NT2/D1 (cell line): ENCODE measurements around the gene HCFC1R1.

Experiments used
- SUZ12 ChIP-seq: IDR thresholded peaks from 2 replicates; pipeline ENCODE4 v1.6.1; 2011; ENCODE audit not compliant: insufficient read length, insufficient read depth; ENCODE audit errors: extremely low read depth
- YY1 ChIP-seq: IDR thresholded peaks from 2 replicates; pipeline ENCODE4 v1.6.1; 2011; ENCODE audit not compliant: insufficient read length, insufficient read depth
- ZNF274 ChIP-seq: IDR thresholded peaks from 2 replicates; pipeline ENCODE4 v1.6.1; 2011; ENCODE audit warnings: mild to moderate bottlenecking, low read depth, low read length

DNA sequence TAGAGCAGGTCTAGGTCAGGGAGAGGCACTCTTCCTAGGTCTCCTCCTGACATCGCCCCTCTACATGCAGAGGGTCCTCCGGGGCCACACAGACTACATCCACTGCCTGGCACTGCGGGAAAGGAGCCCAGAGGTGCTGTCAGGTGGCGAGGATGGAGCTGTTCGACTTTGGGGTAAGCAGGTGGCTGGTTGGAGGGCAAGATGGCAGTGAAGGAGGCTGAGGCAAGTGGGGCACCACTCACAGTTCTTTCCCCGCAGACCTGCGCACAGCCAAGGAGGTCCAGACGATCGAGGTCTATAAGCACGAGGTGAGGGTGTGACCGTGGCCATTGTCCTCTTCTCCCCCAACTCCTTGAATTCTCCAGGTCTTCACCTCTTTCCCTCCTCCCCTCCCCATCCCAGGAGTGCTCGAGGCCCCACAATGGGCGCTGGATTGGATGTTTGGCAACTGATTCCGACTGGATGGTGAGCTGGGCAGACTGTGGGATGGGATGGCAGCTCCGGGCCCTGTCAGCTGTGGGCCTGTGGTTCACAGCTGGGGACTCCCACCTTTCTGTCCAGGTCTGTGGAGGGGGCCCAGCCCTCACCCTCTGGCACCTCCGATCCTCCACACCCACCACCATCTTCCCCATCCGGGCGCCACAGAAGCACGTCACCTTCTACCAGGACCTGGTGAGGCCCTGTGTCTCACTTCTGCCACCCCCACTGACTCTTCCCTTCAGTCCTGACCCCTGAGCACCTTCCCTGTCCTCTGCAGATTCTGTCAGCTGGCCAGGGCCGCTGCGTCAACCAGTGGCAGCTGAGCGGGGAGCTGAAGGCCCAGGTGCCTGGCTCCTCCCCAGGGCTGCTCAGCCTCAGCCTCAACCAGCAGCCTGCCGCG lies 3.1 kb upstream of the HCFC1R1 start:
- TF ChIP-seq SUZ12 (no peak), ZNF274 (no peak), YY1 (no peak)
